ENCODE measurements around the gene CAPN13.

DNA sequence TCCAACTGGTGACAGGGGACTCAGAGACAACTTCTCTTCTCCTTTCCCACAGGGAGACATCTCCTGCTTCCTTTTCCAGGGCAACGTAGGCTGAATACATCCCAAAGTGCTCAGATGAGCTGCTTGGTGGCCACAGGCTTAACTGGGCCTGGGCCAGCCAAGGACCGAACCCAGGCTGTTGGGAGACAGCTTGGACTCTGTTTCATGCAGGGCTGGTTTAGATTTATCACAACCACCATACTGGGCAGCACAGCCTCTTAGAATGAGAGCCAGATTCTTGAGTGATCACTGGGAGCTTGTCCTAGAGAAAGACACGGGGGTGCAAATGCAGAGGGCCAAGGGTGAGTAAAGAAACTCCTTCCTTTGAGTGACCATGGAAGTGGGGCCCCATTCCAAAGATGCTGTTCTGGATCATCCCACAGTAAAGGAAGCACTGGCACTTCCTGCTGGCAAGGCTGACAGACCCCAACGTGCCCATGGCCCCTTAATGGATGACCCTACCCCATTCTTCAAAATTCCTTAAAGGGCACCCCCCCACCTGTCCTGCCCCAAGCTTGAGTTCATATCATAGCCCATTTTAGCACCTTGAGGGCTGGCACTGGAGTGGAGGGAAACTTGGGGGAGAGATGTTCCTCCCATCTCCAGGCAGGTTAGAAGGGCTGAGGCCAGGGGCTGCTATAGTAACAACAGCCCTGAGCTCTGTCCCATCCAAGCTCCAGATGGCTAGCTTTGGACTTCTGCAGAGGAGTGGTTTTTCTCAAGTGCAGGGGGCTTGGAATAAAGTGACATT lies 84.1 kb downstream of the CAPN13 start:
- no peak for TF ChIP-seq EZH2 (IDR thresholded peaks at IDR 0.05; ENCODE audit: borderline replicate concordance, low read length)
- TF ChIP-seq, protein P1, sequence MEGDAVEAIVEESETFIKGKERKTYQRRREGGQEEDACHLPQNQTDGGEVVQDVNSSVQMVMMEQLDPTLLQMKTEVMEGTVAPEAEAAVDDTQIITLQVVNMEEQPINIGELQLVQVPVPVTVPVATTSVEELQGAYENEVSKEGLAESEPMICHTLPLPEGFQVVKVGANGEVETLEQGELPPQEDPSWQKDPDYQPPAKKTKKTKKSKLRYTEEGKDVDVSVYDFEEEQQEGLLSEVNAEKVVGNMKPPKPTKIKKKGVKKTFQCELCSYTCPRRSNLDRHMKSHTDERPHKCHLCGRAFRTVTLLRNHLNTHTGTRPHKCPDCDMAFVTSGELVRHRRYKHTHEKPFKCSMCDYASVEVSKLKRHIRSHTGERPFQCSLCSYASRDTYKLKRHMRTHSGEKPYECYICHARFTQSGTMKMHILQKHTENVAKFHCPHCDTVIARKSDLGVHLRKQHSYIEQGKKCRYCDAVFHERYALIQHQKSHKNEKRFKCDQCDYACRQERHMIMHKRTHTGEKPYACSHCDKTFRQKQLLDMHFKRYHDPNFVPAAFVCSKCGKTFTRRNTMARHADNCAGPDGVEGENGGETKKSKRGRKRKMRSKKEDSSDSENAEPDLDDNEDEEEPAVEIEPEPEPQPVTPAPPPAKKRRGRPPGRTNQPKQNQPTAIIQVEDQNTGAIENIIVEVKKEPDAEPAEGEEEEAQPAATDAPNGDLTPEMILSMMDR (IDR thresholded peaks at IDR 0.05; ENCODE audit: low read length), result no peak
